Measurements from ENCODE around the gene E2F8. TPM values are rescaled to one million over a fixed set of nuclear protein-coding genes. Genes with fewer than 3 reads are reported as not detected.

The E2F8 gene
- total RNA-seq, 2 donors from 2014 or later: 0.46 to 0.57 TPM

- TF ChIP-seq CTCF (IDR thresholded peaks at IDR 0.05) (no peak), POLR2A (IDR thresholded peaks at IDR 0.05) (no peak), POLR2AphosphoS5 (IDR thresholded peaks at IDR 0.05) (no peak)
- 60% methylated on average over 5 of the region's 5 CpGs for WGBS
These were observed 59.0 kb downstream of the E2F8 start for GRCh38 chr11:19181531-19182261.

GRCh38 chr11:19176629-19177186, 64.0 kb downstream of the E2F8 start:
- Histone ChIP-seq H3K27me3 (replicated peaks; ENCODE audit: insufficient read depth) (no peaks in the 10 kb centered on the region), H3K27ac (no peak overlapping the region), H3K4me1 (replicated peaks) (no peaks in the 10 kb centered on the region), H3K9me3 (no peaks in the 10 kb centered on the region), H3K36me3 (no peaks in the 10 kb centered on the region), H3K4me3 (no peak overlapping the region)
- intact Hi-C loops (cut with DNase I): no loop called here
- TF ChIP-seq POLR2AphosphoS5 (IDR thresholded peaks at IDR 0.05) (no peak), CTCF (IDR thresholded peaks at IDR 0.05) (no peak), POLR2A (IDR thresholded peaks at IDR 0.05) (no peak)
- 71% methylated on average over 2 of the region's 2 CpGs for WGBS
- DNase-seq (ENCODE audit: low spot score): no peak

More at GRCh38 chr11:19181531-19182261, 59.0 kb downstream of the E2F8 start:
- DNase-seq (ENCODE audit: low spot score): no peak
- intact Hi-C loops (cut with DNase I): no loop called here
- H3K4me3 ChIP-seq: no peak overlapping the region
- no peak overlapping the region for H3K27ac ChIP-seq
- H3K9me3 ChIP-seq: no peaks in the 10 kb centered on the region
- no peaks in the 10 kb centered on the region for H3K27me3 ChIP-seq (replicated peaks; ENCODE audit: insufficient read depth)
- H3K36me3 ChIP-seq: no peaks in the 10 kb centered on the region
- H3K4me1 ChIP-seq (replicated peaks): no peaks in the 10 kb centered on the region

Other genes starting within 250 kb of the E2F8 start
- gene MRGPRX2, start 180.2 kb downstream of the E2F8 start, total RNA-seq: not detected
- gene ZDHHC13, start 123.8 kb downstream of the E2F8 start, total RNA-seq: 10 to 100 TPM; 12.2 to 12.3 TPM
- gene CSRP3, start 39.0 kb downstream of the E2F8 start, total RNA-seq: 1 to 10 TPM in 1 of 2 donors, not detected in 1; 2.7 TPM

Measured in prostate gland (tissue), 2 donors.